Measurements from ENCODE around the gene CHSY1. TPM values are rescaled to one million over a fixed set of nuclear protein-coding genes. Genes with fewer than 3 reads are reported as not detected.
A peak's percentile ranks its signal among the peaks of the same experiment; 100 is the strongest.
"Not testable (repeated sequence)": the region's sequence is repeated elsewhere in the genome, so short reads cannot be mapped to it uniquely, and the experiment has no call there.

Gene CHSY1, protein sequence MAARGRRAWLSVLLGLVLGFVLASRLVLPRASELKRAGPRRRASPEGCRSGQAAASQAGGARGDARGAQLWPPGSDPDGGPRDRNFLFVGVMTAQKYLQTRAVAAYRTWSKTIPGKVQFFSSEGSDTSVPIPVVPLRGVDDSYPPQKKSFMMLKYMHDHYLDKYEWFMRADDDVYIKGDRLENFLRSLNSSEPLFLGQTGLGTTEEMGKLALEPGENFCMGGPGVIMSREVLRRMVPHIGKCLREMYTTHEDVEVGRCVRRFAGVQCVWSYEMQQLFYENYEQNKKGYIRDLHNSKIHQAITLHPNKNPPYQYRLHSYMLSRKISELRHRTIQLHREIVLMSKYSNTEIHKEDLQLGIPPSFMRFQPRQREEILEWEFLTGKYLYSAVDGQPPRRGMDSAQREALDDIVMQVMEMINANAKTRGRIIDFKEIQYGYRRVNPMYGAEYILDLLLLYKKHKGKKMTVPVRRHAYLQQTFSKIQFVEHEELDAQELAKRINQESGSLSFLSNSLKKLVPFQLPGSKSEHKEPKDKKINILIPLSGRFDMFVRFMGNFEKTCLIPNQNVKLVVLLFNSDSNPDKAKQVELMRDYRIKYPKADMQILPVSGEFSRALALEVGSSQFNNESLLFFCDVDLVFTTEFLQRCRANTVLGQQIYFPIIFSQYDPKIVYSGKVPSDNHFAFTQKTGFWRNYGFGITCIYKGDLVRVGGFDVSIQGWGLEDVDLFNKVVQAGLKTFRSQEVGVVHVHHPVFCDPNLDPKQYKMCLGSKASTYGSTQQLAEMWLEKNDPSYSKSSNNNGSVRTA
- polyA plus RNA-seq (ENCODE audit: insufficient read length in 4 of 4) = 10 to 100 TPM; 44.3 to 55.6 (median 50.9) TPM

DNA sequence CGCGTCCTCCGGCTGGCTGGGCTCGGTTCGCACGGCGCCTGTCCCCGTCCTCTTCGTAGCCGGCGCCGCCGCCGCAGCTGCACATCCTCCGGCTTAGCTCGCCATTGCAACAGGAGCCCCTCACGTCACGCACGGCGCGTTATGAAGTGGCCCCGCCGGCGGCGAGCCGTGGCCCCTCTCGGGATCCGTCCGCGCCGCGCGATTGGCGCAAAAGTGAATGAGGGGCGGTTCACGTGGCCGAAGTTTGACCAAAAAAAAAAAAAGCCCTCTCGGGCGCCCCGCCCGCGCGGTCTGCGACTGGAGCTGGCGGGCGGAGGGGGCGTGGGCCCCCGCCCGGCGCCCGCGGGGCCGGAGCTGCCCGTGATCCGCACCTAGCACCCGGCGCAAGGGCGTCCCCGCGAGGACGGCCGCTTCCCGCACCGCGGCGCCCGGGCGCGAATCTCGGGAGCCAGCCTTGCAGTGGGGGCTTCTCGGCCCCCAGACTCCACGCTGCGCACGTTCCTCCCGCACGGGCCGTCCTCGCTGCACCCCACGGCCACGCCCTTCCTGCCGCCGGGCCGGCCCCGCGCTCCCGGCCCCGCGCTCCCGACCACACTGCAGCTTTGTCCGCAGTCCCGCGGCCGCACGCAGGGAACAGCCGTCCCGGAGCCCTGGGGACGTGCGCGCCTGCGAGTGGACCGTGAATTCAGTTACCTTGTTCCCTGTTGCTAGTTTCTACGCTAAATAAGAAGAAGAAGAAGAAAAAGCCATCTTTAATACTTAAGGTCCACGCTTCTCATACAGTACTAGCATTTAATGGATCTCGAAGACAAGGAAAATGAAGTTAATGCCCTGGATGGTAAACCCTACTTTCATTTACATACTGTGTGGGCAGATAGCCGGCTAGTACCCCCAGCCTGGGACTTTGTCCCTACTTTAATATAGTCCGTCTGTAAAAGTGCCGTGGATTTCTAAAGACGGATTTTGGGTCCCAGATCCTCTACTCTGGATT is at the start of gene CHSY1:
TSS of gene CHSY1 (minus strand) at position 219 of the 991 bp plus-strand sequence. CDS start 592 bp downstream, outside the sequence.
- peak; percentile 86 to 89 (median 88) for DNase-seq (ENCODE audit: low read depth in 4 of 4, low spot score in 3 of 4)

DNA sequence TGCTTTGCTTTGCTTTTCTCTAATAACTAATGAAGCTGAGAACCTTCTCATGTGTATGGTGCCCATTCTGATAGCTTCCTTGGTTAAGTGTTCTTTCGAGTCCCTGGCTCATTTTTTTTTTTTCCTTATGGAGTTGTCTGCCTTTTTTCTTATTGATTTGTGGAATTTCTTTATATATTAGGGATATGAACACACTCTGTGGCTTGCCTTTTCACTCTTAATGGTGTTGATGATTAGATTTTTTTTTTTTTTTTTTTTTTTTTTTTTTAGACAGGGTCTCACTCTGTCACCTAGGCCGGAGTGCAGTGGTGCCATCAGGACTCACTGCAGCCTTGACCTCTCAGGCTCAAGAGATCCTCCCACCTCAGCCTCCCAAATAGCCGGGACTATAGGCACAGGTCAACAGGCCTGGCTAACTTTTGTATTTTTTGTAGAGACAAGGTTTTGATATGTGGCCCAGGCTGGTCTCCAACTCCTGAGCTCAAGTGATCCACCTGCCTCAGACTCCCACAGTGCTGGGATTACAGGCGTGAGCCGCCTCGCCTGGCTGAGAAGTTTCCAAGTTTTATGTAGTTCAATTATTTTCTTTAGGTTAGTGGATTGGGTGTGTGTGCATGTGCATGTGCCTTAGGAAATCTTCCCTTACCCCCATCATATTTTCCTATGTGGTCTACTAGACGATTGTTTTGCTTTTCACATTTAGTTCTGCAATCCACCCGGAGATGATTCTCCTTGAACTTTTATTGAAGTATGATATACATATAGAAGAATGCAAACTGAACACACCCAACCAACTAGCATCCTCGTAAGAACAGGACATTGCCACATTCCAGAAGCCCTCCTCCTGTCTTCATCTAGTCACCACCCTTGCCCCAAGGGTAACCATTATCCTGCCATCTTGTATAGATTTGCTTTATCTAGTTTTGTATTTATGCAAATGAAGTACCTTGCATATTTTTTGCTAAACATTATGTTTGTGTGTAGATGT is 44.9 kb upstream of the CHSY1 start:
- DNase-seq (ENCODE audit: low read depth in 4 of 4, low spot score in 3 of 4) = no peak

DNA sequence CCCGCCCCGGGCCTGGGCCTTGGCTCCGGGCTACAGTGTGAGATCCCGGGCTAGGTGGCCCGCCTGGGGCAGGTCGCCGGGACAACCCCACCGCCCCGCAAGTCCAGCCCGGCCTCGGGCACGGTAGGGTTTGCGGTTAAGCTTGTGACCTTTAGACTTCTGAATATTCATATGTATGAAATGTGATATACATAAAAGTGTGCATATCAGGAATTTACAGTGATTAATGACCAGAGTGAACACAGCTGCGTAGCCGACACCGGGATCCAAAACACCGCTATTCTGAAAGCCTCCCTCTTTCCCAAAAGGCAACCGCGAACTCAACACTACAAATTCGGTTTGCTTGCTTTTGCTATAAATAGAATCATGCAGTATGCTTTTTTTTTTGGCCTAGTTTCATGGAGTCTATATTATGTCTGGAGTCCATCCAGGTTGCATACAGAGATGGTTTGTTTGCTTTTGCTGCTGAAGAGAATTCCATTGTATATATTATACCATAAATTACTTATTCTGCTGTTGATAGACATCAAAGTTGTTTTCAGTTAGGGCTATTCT is 43.8 kb upstream of the CHSY1 start:
- DNase-seq (ENCODE audit: low read depth in 4 of 4, low spot score in 3 of 4) = no peak

DNA sequence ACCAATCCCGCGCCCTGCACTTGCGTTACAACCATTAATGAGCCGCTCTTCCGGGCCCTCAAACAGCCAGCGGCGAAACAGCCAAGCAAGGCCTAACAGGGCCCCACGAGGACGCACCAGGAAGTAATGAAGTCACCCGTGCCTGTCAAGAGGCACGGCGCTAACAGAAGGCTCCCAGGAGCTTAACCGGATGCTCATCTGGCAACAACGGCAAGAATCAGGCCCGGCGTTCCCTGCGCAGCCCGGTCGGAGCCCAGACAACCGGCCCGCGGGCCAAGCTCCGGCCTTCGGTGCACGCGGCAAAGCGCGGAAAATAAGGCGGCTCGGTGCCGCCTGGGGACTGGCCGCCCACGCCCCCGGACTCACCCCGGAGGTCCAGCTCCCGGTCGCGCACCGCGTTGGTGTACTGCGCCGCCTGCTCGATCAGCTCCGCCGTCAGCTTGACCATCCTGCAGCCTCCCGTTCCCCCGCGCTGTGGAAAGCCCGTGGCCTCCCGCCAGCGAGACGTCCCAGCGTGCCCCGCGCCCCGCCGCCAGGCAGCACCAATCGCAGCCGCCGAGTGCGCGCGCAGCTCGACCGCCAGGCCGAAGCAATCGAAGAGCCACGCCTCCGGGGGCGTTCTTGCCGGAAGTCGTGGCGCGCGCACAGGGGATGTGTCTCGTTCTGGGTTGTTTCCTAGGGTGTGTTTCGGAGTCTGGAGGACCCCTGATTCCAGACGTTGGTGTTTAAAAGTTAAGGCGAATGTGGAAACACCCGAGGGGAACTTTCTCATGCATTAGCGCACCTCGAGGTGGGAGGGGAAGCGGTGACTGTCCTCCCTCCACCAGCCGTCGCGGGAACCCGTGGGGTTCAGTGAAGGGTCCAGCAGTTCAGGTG is 43.1 kb upstream of the CHSY1 start, which contains the start of gene SNRPA1:
TSS of gene SNRPA1 (minus strand) at position 518 of the 876 bp plus-strand sequence. CDS start at position 448, 70 bp downstream.
- DNase-seq (ENCODE audit: low read depth in 4 of 4, low spot score in 3 of 4) = peak; percentile 89 to 93 (median 92)

DNA sequence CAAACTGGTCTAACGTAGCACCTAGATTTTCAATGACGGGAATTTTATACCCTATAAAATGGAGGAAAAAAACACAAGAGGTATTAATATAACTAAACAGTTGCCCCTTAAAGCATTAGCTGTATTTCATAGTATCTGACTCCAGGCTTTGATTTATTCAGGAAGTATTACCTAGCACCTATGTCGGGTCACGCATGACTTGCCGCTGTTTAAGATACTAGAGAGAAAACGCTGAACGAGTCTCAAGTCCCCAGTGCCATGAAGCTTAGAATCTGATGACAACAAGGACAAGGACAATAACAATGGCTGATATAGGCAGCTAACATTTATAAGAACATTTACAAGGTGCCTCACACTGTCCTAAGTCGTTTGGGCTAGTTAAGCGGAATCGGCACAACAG is 41.3 kb upstream of the CHSY1 start:
- DNase-seq (ENCODE audit: low read depth in 4 of 4, low spot score in 3 of 4) = no peak

DNA sequence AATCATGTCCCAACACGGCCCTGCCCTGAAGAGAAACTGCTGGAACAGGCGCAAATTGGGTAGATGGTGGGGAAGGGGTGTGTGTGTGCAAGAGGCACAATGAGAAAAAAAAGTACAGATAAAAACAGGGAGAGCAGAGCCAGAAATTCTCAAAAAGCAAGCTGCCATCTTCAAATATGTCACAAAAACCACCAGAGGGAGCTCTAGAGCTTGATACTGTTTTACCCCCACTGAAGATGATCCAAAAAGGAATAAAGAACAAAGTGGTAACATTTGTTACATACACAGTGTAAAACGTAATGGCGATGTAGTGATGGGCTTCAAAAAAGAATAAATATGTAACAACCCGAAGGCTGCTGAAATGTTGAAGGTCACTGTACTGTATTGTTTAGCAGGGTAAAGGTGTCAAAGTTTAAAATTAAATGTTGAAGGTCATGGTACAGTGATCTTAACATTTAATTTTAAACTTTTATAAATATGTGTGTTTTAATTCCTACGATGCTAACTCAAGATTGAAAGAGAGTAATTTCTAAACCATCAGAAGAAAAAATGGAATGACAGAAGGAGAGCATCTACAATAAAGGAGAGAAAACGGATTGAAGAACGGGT is 37.2 kb upstream of the CHSY1 start:
- DNase-seq (ENCODE audit: low read depth in 4 of 4, low spot score in 3 of 4) = no peak

DNA sequence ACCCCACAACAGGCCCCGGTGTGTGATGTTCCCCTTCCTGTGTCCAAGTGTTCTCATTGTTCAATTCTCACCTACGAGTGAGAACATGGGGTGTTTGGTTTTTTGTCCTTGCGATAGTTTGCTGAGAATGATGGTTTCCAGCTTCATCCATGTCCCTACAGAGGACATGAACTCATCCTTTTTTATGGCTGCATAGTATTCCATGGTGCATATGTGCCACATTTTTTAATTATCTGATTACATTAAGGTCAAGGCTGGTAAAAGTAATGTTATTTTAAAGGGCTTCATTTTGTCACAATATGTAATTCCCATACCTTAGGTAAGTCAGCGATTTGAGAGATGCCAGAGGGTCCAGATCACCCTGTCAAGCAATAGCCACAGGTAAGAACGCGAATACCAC is 35.5 kb upstream of the CHSY1 start:
- DNase-seq (ENCODE audit: low read depth in 4 of 4, low spot score in 3 of 4) = not testable (repeated sequence)

DNA sequence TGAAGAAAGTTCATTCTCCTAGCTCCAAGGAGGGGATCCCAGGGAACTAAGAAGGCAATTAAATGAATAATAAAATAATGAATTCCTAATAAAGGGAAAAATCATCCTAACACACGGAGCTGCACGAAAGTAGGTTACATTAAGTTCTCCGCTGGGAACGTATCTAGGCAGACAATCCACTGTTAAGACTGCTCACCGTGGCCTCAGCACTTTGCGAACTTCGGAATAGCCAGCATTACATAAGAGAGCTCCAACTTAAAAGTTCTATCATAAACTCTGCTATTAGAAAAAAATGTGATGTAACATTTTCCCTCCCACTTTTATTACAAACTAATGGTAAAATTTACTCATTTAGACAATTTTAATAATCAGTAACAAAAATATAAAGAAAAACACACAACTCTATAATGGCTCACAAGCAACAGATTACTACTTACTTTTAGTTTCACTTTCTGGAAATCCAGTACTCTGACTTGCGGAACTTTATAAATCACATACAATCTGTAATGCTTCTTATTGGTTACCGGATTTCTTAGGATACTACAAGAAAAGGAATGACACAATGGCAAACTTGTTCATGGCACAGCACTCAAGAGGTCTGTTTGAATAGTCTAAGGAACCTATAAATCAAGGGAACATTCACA is 34.7 kb upstream of the CHSY1 start:
- DNase-seq (ENCODE audit: low read depth in 4 of 4, low spot score in 3 of 4) = no peak

DNA sequence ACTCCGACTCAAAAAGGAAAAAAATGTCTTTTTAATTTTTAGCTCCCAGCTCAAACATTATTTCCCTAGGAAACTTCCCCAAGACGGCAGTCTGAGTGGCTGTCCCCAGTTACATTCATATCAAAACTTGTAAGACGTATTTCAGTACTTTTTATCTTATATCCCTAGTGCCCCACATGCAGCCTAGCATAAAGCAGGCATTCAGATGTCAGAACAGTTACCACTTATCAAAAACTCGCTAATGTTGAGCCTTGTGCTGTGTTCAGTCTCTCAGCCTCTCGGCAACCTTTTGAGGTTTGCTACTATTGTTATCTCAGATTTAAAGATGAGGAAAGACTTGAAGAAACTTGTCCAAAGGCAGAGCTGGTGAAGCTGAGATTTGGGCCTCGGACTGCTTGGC is 32.1 kb upstream of the CHSY1 start:
- no peak for DNase-seq (ENCODE audit: low read depth in 4 of 4, low spot score in 3 of 4)

DNA sequence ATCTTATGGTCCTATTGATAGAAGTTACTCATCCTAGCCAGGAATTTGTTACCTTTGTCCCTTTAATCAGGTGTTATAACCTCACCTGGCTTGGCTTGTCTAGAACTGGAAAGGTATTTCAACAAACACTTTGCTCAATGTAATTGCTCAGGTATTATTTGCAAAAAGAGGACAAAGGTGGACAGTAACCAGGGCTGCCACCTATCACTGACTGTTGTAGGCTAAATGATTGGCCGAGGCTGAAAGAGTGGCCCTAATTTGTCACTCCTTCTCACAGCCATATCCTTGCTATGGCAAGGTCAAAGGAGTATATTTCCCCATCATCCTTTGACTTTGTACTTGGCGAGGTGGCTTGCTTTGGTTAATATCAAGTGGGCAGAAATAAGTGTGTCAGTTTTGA is 28.2 kb upstream of the CHSY1 start:
- no peak for DNase-seq (ENCODE audit: low read depth in 4 of 4, low spot score in 3 of 4)

DNA sequence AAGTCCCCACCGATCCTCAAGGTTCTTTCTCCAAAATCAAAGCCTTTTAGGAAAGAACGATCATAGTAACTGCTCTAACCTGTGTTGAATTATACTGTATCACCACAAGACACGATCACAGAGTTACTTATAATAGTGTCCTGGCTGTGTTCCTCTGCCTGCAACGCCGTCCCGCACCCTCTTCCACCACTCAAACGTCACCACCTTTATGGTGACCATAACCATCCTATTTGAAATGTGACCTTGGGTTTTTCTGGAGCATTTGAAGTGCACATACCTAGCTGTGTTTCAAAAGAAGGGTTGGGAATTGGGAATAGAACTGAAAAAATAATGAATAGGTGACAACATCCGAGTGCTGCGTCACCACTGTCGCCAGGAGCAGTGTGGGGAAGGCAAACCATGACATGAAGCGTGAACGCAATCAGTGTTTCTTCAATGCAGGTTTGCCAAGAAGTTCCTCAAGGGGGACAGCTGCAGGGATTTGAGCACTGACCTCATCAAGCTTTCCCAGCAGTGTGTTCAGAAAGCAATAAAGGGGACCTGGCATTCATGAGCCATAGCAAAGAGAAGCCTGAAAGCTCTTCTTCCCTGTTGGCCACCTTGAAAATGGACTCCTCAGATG is 26.2 kb upstream of the CHSY1 start:
- DNase-seq (ENCODE audit: low read depth in 4 of 4, low spot score in 3 of 4) = no peak

DNA sequence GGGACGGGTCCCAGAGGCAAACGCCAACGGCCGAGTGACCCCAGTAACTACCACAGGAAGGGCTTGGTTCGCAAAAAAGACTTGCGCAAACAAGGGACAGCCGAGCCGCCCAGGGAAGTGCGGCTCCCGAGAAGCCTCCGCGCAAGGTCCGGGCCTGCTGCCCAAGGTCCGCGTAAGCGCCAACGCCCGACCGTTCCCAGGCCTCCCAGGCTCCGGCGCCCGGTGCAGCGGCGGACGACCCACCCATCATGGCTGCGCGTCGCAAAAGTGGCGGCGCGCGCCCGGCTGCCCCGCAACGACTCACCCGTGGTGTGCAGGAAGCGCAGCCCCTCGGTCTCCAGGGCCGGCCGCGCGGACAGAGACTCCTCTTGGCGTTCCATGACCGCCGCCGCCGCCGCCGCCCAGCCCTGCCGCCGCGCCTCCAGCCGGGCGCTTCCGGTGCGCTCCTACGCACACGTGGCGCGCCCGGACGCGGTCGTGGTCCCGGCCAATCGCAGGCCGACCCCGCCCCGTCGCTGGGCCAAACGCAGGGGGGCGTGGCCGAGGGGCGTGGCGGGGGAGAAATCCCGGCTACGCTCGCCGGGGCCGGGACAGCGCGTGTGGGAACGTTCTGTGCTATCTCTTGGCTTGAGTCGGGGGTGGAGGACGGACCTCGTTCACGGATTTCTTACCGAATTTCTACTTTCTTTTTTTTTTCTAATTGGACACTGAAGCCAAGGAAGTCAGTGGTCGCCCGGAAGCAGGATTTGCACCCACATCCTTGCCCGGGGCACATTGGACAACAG is 25.4 kb upstream of the CHSY1 start, which contains the start of gene SELENOS:
TSS of gene SELENOS (minus strand) at position 448 of the 785 bp plus-strand sequence. CDS start at position 380, 68 bp downstream.
- DNase-seq (ENCODE audit: low read depth in 4 of 4, low spot score in 3 of 4) = peak; percentile 77 to 85 (median 80)

DNA sequence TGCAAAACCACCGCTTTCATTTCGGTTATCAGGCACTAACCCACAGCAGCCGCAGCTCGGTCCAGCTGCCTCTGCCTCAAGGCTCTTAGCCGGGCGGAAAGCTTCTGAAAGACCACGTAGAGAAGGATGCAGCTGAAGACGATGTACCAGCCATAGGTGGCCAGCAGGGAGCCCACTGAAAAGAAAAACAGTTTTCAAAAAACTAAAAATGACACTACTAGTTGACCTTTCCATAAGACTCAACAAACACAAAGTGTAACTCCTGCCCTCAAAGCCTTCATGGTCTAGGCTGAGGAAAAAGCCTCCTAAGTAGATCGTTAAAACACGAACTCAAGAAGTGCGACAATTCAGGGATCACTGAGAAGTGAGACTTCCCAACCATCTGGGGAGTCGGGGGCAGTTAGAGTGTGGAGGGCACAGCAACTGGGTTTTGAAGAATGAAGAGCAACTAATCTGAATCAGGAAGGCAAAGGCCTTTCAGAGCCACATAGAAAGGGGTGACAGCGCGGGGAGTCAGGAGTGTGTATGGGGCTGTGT is 24.7 kb upstream of the CHSY1 start:
- DNase-seq (ENCODE audit: low read depth in 4 of 4, low spot score in 3 of 4) = no peak

DNA sequence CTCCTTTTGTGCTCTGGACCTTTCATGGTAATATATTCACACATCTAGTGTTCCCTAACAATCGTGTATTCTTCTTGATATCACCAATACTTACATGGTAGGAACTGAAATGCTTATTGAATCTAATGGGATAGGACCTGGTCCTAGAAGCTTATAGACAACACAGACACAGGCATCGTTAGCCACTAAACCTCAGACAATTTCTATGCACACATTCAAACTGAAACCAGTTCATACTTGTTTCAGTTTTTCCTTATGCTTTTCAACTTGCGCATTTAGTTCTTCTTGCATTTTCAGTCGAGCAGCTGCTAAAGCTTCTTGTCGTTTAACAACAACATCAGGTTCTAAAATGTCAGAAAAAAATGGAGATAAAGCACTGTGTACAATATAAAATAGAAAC is 23.2 kb upstream of the CHSY1 start:
- DNase-seq (ENCODE audit: low read depth in 4 of 4, low spot score in 3 of 4) = no peak

DNA sequence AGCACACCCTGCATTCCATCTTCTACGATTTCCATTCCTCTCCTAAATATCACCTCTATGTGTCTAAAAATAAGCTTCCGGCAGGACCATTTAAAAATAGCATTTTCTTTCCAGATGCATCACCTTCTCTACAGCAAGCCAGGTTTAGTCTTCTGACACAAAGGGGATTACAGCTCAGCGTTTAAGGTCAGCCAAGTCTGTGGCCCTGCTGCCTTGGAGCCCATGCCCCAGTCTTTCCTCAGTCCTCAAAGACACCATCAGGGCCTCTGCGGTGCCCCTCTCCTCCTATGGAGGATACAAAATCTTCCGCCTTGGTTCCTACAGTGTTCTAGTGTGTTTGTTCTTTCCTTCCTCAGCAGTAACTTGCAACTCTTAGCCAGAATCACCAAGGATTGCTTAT is 21.7 kb upstream of the CHSY1 start:
- DNase-seq (ENCODE audit: low read depth in 4 of 4, low spot score in 3 of 4) = no peak
